GM19467 (cell line): ENCODE results near the gene KCNT2.

Source experiments
- ATAC-seq: cut with Tn5 transposase; IDR thresholded peaks from one replicate; pipeline ENCODE4 v1.9.1; 2021; ENCODE audit warnings: mild to moderate bottlenecking, moderate library complexity; ENCODE audit not compliant: unreplicated experiment

Gene KCNT2

DNA sequence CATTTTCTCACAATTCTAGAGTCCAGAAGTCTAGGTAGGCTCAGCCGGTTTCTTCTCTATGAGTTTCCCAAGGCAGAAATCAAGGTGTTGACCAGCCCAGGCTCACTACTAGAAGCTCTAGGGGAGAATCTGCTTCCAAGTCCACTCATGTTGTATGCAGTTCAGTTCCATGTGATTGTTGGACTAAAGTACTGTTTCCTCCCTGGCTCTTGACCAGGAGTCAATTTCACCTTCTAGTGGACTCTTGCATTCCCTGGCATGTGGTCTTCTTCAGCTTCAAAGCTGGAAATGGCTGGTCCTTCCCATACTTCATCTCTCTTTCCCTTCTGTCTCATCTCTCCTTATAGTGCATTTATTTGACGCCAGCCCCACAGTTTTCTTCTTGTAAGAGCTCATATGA lies 153.4 kb downstream of the KCNT2 start:
- ATAC-seq = no peak

DNA sequence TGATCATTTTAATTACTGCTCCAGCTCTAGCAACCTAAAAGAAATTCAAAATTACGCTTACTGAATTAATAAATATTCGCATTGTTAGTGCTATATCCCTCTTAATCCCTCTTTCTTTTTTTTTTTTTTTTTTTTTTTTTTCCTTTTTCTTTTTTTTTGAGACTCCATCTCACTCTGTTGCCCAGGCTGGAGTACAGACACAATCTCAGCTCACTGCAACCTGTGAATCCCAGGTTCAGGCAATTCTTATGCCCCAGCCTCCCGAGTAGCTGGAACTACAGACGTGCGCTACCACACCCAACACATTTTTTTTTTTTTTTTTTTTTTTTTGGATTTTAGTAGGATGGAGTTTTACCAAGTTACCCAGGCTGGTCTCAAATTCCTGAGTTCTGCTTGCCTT lies 157.1 kb downstream of the KCNT2 start:
- no peak for ATAC-seq

DNA sequence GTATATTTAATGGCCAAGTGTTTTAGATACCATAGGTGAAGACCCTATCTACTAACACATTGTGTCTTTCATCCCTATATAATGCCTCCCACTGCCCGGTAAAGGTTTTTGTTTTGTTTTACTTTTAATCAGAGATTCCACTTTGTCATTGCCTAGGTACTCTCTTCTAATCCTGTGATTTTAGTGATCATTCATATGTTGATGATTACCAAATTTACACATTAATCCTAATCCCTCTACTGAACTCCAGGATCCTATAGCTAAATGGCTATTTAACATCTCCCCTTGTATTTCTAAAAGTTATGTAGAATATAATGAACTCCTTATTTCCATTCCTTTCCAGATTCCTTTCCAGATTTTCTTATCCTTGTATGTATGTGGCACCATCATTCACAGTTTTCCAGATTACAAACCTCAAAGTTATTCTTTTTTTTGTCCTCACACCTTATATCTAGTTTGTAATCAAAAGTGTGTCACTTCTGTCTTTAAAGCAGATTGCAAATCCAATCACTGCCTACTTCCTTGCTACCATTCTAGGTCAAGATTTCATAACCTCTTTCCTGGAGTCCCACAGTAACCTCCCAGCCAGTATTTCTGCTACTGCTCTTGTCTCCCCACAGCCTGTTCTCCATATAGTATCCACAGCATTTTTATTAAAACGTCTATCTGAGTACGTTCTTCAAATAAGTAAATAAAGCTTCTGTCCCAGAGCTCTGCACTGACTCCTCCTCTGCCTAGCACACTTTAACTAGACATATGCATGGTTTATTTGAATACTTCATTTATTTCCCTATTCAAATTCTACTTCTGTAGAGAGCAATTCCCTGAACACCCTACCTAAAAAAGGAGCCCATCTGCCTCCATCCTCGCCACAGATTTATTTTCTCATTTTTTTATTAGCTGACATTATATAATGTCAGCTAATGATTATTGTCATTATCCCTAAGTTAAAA lies 157.8 kb downstream of the KCNT2 start:
- no peak for ATAC-seq

- no peak for ATAC-seq
These were observed 158.8 kb downstream of the KCNT2 start for GRCh38 chr1:196449460-196449859.

DNA sequence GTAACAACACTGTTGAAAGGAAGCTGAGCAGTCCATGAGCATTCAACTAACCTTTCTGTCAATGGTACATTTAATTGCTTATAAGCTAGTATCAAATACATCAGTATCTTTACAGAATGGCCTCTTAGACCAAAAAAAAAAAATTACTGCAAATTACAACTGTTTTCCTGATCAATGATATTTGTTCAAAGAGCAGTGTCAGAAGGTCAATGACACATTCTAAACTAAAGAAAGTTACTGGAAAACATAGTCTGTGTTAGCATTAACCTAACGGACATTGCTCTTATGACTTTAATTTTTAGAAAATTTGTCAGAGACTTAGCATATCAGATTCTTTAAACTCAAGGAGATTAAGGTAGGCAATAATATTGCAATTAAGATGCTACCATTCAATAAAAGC lies 162.5 kb downstream of the KCNT2 start:
- ATAC-seq = no peak

GRCh38 chr1:196444634-196445033 lies 163.6 kb downstream of the KCNT2 start:
- no peak for ATAC-seq

GRCh38 chr1:196442366-196442765 lies 165.9 kb downstream of the KCNT2 start:
- ATAC-seq = no peak

DNA sequence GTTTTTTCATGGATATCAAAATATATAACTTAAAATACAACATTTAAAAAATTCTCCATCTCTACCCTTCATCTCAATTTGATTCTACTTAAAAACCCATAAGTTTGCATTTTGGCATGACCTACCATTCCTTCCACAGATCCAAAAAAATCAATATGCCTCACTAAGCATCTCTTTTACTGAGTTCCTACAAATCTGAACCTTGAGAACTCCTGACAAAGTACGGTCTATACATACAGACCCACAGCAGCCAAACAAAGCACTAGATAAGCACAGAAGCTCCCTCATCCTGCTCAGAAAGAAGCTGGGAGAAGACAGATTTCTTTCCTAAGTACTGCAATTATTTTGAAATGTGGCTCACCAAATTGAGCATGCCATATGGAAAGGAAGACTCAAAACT lies 167.5 kb downstream of the KCNT2 start:
- ATAC-seq = no peak

- ATAC-seq = no peak
These were observed 169.9 kb downstream of the KCNT2 start for GRCh38 chr1:196438329-196438728.

GRCh38 chr1:196437671-196438070 lies 170.6 kb downstream of the KCNT2 start:
- no peak for ATAC-seq

- ATAC-seq = no peak
These were observed 175.2 kb downstream of the KCNT2 start for GRCh38 chr1:196433000-196433399.

DNA sequence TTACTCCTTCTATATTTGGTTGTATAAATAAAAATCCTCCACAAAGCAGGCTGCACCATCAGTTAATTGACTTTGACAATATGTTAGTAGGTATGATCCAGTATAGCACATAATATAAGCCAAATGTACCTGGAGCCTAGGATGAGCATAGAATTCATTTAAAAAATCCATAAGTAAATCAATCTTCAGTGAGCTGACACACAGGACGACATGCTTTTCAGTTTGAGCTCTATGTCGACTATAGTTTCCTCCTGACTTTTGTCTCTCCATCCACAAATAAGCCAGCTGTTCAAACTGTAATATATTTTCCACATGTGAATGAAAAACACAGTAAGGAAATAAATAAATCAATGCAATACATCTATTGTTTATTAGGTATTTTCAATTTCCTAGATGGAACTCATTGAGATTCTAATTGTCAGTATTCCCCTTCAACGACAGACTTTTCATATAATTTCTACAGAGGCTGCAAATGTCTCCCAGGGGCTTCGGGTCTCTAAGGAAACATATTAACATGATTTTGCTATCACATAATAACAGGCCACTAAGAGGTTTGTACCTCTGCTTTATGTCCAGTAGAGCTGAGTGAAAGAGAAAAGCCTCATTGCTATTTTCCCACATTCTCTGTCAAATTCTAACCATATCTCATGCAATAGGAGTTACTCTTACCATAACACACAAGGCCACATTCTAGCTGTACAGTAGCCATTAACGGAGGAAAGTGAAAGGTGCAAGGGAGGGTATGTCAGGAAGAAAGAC lies 180.1 kb downstream of the KCNT2 start:
- ATAC-seq = no peak

DNA sequence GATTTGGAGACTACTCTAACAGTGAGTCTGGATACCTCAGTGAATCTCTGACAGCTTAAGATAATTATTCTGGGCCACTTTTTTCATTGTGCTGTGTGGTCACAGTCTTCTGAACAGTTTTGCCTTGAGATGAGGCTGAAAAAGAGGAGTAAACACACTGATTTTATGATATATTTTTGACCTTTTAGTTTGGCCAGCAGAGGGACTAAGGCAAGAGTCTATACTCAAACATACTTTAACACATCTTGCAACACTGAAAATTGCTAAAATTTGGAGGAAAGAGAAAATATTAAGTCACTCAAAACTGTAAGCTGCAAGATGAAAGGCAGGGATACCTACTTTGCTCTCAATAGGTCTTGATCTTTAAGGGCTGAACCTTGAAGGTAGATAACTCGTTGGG lies 182.7 kb downstream of the KCNT2 start:
- no peak for ATAC-seq

DNA sequence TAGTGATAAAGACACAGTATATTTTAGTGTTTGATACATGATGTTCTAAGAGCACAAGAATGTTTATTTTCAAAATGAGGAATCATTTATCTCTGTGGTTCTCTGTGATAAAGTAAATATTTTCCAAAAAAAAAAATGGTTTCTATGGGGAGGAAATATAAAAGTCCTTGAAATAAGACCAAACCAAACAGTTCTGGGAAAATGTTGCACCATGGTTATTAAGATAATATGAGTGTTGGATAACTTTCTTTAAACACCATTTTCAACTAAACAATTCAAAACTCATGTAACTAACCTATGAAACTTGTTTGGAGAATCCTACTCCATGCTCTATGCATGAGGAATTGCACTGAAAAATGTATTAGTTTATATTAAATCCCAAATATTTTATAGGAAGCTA lies 184.6 kb downstream of the KCNT2 start:
- ATAC-seq = no peak

- ATAC-seq = no peak
These were observed 189.5 kb downstream of the KCNT2 start for GRCh38 chr1:196418772-196419171.

GRCh38 chr1:196415978-196416377 lies 192.3 kb downstream of the KCNT2 start:
- no peak for ATAC-seq

- no peak for ATAC-seq
These were observed 195.9 kb downstream of the KCNT2 start for GRCh38 chr1:196412326-196412725.

GRCh38 chr1:196410768-196411167 lies 197.5 kb downstream of the KCNT2 start:
- no peak for ATAC-seq

DNA sequence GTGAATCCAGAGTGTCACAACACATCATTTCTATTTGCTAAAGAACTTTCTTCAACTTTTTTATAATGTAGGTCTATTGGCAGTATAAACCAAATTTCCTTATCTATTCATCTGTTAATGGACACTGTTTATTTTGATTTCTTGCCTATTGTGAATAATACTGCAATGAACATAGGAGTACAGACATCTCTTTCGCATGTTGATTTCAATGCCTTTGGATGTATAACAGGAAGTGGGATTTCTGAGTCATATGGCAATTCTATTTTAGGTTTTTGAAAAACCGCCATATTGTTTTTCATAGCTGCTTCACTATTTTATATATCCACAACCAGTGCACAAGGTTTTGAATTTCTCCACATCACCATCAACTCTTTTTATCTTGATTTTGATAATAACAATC lies 198.7 kb downstream of the KCNT2 start:
- ATAC-seq = no peak

DNA sequence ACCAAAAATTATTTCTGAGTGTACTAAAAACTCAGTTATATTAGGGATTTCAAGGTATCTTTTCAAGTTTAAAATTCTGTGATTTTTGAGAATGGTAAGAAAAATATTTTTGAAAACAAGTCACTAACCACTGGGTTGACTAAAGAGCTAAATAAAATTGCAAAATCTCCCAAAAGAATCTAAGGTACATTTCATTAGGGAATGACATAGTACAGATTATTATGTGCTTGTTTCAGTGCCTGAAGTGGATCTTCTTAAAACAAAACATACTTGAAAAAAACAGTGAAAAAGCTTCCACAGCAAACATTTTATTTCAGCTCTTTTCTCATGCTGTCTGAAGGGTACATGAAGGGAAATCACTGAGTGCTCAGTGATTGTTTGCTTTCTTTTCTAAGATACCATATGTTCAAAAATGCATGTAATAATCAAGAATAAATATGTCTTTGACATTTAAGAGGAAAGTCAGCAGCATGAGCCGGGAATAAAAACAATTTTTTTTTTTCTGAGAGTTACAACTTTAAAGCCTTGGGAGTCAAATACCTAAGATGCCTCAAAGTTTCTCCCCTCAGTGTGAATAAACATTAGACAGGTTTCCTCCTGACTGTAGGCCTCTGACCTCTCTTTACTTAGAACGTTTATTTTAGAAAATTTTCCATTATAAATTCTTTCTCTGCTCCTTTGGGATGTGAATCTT lies 200.7 kb downstream of the KCNT2 start:
- no peak for ATAC-seq

- ATAC-seq = no peak
These were observed 202.4 kb downstream of the KCNT2 start for GRCh38 chr1:196405839-196406238.
